Body of pancreas (tissue), 4 donors: Measurements from ENCODE around the gene S100A14. TPM values are rescaled to one million over a fixed set of nuclear protein-coding genes. Genes with fewer than 3 reads are reported as not detected.

Experiments used
- ATAC-seq: fragments of 150-250 bp; one replicate; pipeline ENCODE4 v1.9.1; 2016
- DNase-seq, 4 donors: peaks; one replicate each; pipeline ENCODE4 v3.0.0-alpha.2; 2019
- H3K27ac ChIP-seq, 4 donors: fragments of 200-600 bp; sonication (generic); 1 replicate in 3 of 4; 2 replicates in 1 of 4; pipeline versions ENCODE4 v1.5.1 to v1.6.1; 2016 to 2019; ENCODE audit warnings: mild to moderate bottlenecking in 1 of 4, mixed read lengths in 1 of 4, moderate library complexity in 1 of 4
- H3K27me3 ChIP-seq, 2 donors: fragments of 200-600 bp; sonication (generic); one replicate each; pipeline ENCODE4 v1.6.0; 2016; ENCODE audit warnings: mild to moderate bottlenecking in 1 of 2
- H3K36me3 ChIP-seq, 2 donors: fragments of 200-600 bp; sonication (generic); replicated peaks in 1 of 2; 2 replicates each; pipeline ENCODE4 v1.5.1; 2016; ENCODE audit warnings: low read depth in 2 of 2; ENCODE audit not compliant: insufficient read depth in 1 of 2
- H3K4me1 ChIP-seq: fragments of 200-600 bp; sonication (generic); one replicate; pipeline ENCODE4 v1.6.0; 2016
- H3K4me3 ChIP-seq, 2 donors: fragments of 200-600 bp; sonication (generic); 1 replicate in 1 of 2; 2 replicates in 1 of 2; pipeline ENCODE4 v1.5.1; 2016 to 2019
- H3K9me3 ChIP-seq, 3 donors: fragments of 200-600 bp; sonication (generic); 1 replicate in 2 of 3; 2 replicates in 1 of 3; pipeline ENCODE4 v1.5.1; 2016
- POLR2A ChIP-seq, 3 donors: fragments of 450-650 bp; IDR thresholded peaks; one replicate each; pipeline ENCODE4 v1.6.1; 2016; ENCODE audit warnings: antibody characterized with exemption in 3 of 3, mild to moderate bottlenecking in 2 of 3
- WGBS, 2 donors: methylation state at CpG; one replicate each; pipeline ENCODE4 v1.1.5; 2017; 5-methylcytosine and 5-hydroxymethylcytosine counted together
- intact Hi-C: fragments of 100-400 bp; cut with DNase I; formaldehyde crosslinking; loops from one replicate; pipeline ENCODE4 v1.15.1; 2023
- total RNA-seq, 2 donors: library from RNA; depleted of rRNA; stranded (reverse); fragments of >200 nt; gene quantifications; one replicate each; pipeline ENCODE4 v1.1.0, GENCODE V29; 2016
- TF ChIP-seq, protein P1 (sequence below), 7 experiments: fragments of 450-650 bp in 4 of 7; fragments of 200-600 bp in 3 of 7; sonication (generic) in 3 of 7; IDR thresholded peaks; one replicate each; pipeline ENCODE4 v1.5.1; 2016 to 2019; ENCODE audit warnings: antibody characterized with exemption in 7 of 7

The S100A14 gene
- total RNA-seq, 2 donors from 2014 or later, result 12.2 to 30.4 TPM

DNA sequence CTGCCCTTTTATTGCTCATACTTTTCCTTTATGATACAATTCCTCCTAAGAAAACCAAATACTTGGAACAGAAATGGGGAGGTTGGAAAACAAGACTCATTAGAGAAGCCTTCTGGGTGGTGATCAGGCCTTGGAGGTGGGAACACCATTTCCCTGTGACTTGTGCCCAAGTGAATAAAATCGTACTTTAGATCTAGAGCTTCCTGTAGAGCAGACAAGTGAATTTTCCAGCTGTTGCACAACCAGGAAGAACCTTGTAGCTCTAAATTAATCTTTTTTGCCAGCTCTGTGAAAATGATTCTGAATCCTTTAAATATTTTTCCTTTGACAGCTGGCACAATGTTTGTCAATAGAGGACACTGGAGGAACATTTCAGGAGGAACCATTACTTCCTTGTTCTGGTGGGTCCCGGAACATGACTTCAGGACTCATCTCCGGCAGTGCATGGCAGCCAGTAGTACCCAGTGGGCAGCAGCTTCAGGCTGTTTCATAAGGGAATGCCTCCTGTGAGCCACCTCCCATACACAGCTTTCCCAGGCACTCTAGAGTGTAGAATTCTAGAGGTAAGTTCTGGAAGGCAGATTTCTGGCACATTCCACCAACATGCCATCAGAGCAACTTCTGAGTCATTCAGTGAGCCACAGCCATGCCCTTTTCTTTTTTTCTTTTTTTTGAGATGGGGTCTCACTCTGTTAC lies 36.8 kb upstream of the S100A14 start:
- 20 to 39% methylated on average over 2 to 3 of the region's 3 CpGs for WGBS, 2 donors
- Histone ChIP-seq H3K9me3 (no peaks in the 10 kb centered on the region), H3K27ac (peak overlapping the region; percentile 75 to 92 (median 83)), H3K27me3 (no peaks in the 10 kb centered on the region), H3K36me3 (no peaks in the 10 kb centered on the region), H3K4me3 (no peak overlapping the region), H3K4me1 (peaks cover 44% of the 10 kb centered on the region)
- TF ChIP-seq POLR2A (IDR thresholded peaks at IDR 0.05), result peak in 1 of 3 donors; percentile 20
- TF ChIP-seq, protein P1, sequence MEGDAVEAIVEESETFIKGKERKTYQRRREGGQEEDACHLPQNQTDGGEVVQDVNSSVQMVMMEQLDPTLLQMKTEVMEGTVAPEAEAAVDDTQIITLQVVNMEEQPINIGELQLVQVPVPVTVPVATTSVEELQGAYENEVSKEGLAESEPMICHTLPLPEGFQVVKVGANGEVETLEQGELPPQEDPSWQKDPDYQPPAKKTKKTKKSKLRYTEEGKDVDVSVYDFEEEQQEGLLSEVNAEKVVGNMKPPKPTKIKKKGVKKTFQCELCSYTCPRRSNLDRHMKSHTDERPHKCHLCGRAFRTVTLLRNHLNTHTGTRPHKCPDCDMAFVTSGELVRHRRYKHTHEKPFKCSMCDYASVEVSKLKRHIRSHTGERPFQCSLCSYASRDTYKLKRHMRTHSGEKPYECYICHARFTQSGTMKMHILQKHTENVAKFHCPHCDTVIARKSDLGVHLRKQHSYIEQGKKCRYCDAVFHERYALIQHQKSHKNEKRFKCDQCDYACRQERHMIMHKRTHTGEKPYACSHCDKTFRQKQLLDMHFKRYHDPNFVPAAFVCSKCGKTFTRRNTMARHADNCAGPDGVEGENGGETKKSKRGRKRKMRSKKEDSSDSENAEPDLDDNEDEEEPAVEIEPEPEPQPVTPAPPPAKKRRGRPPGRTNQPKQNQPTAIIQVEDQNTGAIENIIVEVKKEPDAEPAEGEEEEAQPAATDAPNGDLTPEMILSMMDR (IDR thresholded peaks at IDR 0.05), result no peak
- ATAC-seq, result peak; percentile 49
- peak in 3 of 4 donors; percentile 33 to 70 (median 63) for DNase-seq
- intact Hi-C loops, result no loop called here

DNA sequence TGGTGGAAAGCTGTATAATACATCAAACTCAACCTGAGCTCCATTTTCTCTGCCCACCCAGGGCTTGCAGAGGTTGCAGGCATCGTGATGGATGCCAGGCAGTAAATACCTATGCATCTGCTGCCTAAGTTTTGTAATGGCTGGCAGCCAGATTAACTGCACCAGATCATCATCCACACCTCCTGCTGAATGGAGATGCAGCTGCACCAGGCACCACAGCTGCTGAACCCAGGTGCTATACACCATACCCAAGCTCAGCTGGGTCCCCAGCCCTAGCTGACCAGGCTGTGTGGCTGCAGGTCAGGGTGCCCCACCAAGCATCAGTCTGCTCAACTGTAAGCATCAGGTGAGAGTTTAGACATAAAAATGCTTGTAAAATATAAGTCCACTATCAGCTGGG lies 35.6 kb upstream of the S100A14 start:
- Histone ChIP-seq H3K27me3 (no peaks in the 10 kb centered on the region), H3K36me3 (no peaks in the 10 kb centered on the region), H3K4me3 (no peak overlapping the region), H3K9me3 (no peaks in the 10 kb centered on the region), H3K4me1 (peaks cover 53% of the 10 kb centered on the region), H3K27ac (peak overlapping the region in 2 of 4 donors; percentile 14 to 92)
- DNase-seq (no peak), ATAC-seq (no peak)
- intact Hi-C loops, result no loop called here
- TF ChIP-seq, protein P1 (IDR thresholded peaks at IDR 0.05), result no peak
- TF ChIP-seq POLR2A (IDR thresholded peaks at IDR 0.05), result no peak
- 89 to 100% methylated on average over 1 of the region's 1 CpG for WGBS, 2 donors

DNA sequence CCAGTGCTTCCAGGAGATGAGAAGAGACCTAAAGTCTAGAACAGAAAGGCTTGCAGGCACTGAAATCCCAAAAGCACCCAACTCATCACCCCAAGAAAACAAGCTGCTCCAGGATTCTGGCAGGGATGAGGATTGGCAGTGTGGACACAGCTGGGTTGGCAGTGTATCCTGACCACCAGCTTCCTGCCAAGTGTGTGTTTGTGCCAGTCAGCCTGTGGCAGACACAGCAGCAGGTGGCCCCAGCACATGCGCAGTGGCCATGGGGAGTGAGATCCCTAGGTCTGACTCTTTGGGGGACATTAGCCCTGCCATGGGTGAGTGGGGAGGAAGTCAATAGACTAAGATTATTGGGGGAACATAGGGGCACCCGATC lies 33.7 kb upstream of the S100A14 start:
- Histone ChIP-seq H3K36me3 (peaks cover 9 to 11% of the 10 kb centered on the region in 2 donors), H3K27ac (peak overlapping the region; percentile 75 to 83 (median 80)), H3K4me3 (no peak overlapping the region), H3K27me3 (no peaks in the 10 kb centered on the region), H3K4me1 (peaks cover 59% of the 10 kb centered on the region), H3K9me3 (no peaks in the 10 kb centered on the region)
- peak; percentile 92 to 97 (median 96) for DNase-seq
- 26 to 42% methylated on average over 2 of the region's 2 CpGs for WGBS, 2 donors
- ATAC-seq, result peak; percentile 93
- intact Hi-C loops, result no loop called here
- TF ChIP-seq, protein P1 (IDR thresholded peaks at IDR 0.05), result no peak
- TF ChIP-seq POLR2A (IDR thresholded peaks at IDR 0.05), result no peak

DNA sequence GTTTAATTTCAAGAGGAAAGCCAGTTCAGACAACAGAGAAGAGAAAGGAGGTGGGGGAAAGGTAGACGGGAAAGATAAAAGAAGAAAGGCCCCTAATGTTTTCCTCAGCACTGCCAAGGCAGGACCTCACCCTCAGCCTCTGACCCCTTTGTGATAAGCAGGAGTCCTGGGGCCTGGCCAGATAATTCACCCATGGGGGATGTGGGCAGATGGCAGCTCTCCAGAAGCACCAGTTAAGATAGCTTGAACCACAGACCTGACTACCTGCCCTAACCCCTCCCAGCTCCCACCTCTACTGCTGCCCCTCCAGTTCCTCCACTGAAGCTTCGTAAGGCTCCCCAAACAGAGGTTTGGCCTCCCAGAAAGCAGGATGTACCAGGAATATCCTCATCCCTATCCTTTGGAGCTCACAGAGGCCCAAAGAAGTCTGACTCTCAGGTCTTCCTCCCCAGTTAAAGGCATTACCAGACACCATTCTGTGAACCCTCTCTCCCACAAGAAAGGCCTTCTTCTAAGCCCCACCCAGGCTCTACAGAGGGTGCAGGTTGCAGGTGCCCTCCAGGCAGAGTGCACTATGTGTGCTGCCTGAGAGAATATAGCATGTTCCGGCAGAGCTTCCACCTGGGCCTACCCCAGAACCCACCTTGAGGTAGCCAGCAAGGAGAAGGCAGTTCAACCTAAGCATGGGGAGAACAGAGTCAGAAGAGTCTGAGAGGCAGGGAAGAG lies 33.2 kb upstream of the S100A14 start:
- 11 to 15% methylated on average over 3 of the region's 3 CpGs for WGBS, 2 donors

More for the DNA sequence above, 33.2 kb upstream of the S100A14 start:
- ATAC-seq (peak; percentile 12), DNase-seq (peak in 3 of 4 donors; percentile 46 to 68 (median 63))
- H3K36me3 ChIP-seq, result peaks cover 9 to 13% of the 10 kb centered on the region in 2 donors
- TF ChIP-seq, protein P1 (IDR thresholded peaks at IDR 0.05), result no peak
- peak in 1 of 3 donors; percentile 5 for TF ChIP-seq POLR2A (IDR thresholded peaks at IDR 0.05)
- intact Hi-C loops, result no loop called here
- peak overlapping the region; percentile 75 to 83 (median 80) for H3K27ac ChIP-seq
- peaks cover 61% of the 10 kb centered on the region for H3K4me1 ChIP-seq
- no peaks in the 10 kb centered on the region for H3K27me3 ChIP-seq
- H3K4me3 ChIP-seq, result no peak overlapping the region
- no peaks in the 10 kb centered on the region for H3K9me3 ChIP-seq
